K562 (cell line): ENCODE results near the gene CNTNAP4. TPM values are rescaled to one million over a fixed set of nuclear protein-coding genes. Genes with fewer than 3 reads are reported as not detected.

Experiments
- ATAC-seq: fragments of 200-7000 bp; cut with Tn5 transposase; 3 replicates; pipeline ENCODE4 v1.9.1; 2020; ENCODE audit warnings: moderate library complexity
- BruUV-seq: library from RNA; stranded (reverse); fragments of 400-500 nt; replicated peaks from 2 replicates; lab custom pipeline; 2021; lab: Mats Ljungman, UMichigan
- CTCF ChIA-PET: fragments of 300-600 bp; formaldehyde crosslinking; extraction: SDS; loops from one replicate; lab custom pipeline; 2021; ENCODE audit warnings: low intra/inter-chr PET ratio; lab: Yijun Ruan, JAX
- POLR2A ChIA-PET: fragments of 300-600, 350-650 bp; sonication (Branson Sonifier 250); formaldehyde crosslinking; extraction: SDS; loops from one replicate; lab custom pipeline; 2021; ENCODE audit warnings: antibody characterized with exemption, inconsistent platforms; lab: Yijun Ruan, JAX
- DNase-seq, 4 experiments: peaks; one replicate each; pipeline versions ENCODE4 v3.0.0 to v3.0.0-alpha.2; 2011 to 2018; ENCODE audit warnings: low spot score in 3 of 4, mixed read lengths in 3 of 4; ENCODE audit errors: extremely low read depth in 1 of 4
- FAIRE-seq: peaks from 2 replicates; lab custom pipeline; 2011; peaks lifted over from hg19 to GRCh38; lab: Jason Lieb, UNC
- H2AFZ ChIP-seq: 2 replicates; pipeline ENCODE4 v1.6.0; 2011; ENCODE audit warnings: low read depth, low read length, control low read depth, inconsistent platforms
- H3K27ac ChIP-seq: fragments of 200-600 bp; 3 replicates; pipeline ENCODE4 v1.8.0; 2011; ENCODE audit warnings: low read depth, mild to moderate bottlenecking, control low read depth, inconsistent platforms, low read length, moderate library complexity, mixed read lengths; ENCODE audit errors: extremely low read depth
- H3K27me3 ChIP-seq, 2 experiments: fragments of 300-600 bp in 1 of 2; 2 replicates in 1 of 2; 3 replicates in 1 of 2; pipeline versions ENCODE4 v1.6.0 to v1.8.0; 2011; ENCODE audit warnings: inconsistent platforms in 2 of 2, low read length in 2 of 2, mild to moderate bottlenecking in 1 of 2, mixed read lengths in 1 of 2, moderate library complexity in 1 of 2; ENCODE audit not compliant: control insufficient read depth in 2 of 2, insufficient read depth in 2 of 2
- H3K36me3 ChIP-seq: fragments of 300-600 bp; 3 replicates; pipeline ENCODE4 v1.8.0; 2011; ENCODE audit warnings: mild to moderate bottlenecking, low read length, inconsistent platforms; ENCODE audit not compliant: control insufficient read depth, insufficient read depth
- H3K4me1 ChIP-seq, 2 experiments: fragments of 200-600 bp in 1 of 2; replicated peaks in 1 of 2; 2 replicates in 1 of 2; 3 replicates in 1 of 2; pipeline versions ENCODE4 v1.5.1 to v1.8.0; 2011; ENCODE audit warnings: inconsistent platforms in 2 of 2, low read length in 2 of 2, mild to moderate bottlenecking in 1 of 2, mixed read lengths in 1 of 2, moderate library complexity in 1 of 2; ENCODE audit not compliant: control insufficient read depth in 2 of 2, insufficient read depth in 2 of 2
- H3K4me2 ChIP-seq: 2 replicates; pipeline ENCODE4 v1.6.1; 2011; ENCODE audit warnings: low read length, control low read depth, inconsistent platforms, mixed read lengths; ENCODE audit not compliant: insufficient read depth
- H3K4me3 ChIP-seq: fragments of 200-600 bp; sonication (generic), shearing (Covaris generic); 2 replicates; pipeline ENCODE4 v1.5.1; 2016; ENCODE audit warnings: control low read depth, inconsistent platforms
- H3K79me2 ChIP-seq: fragments of 200-600 bp; 3 replicates; pipeline ENCODE4 v1.8.0; 2011; ENCODE audit warnings: low read length, inconsistent platforms; ENCODE audit not compliant: control insufficient read depth, insufficient read depth
- H3K9ac ChIP-seq, 2 experiments: 2 replicates each; pipeline versions ENCODE4 v1.6.0 to v1.6.1; 2011; ENCODE audit warnings: low read depth in 2 of 2, low read length in 2 of 2, control low read depth in 1 of 2, inconsistent platforms in 1 of 2, mild to moderate bottlenecking in 1 of 2, mixed read lengths in 1 of 2; ENCODE audit not compliant: insufficient read depth in 1 of 2
- H3K9me1 ChIP-seq: one replicate; pipeline ENCODE4 v1.6.0; 2011; ENCODE audit warnings: inconsistent platforms, mild to moderate bottlenecking, low read length, moderate library complexity; ENCODE audit not compliant: control insufficient read depth, insufficient read depth
- H3K9me3 ChIP-seq: replicated peaks from 2 replicates; pipeline ENCODE4 v1.5.1; 2011; ENCODE audit warnings: low read depth, low read length, inconsistent platforms; ENCODE audit not compliant: control insufficient read depth, insufficient read depth
- H4K20me1 ChIP-seq: replicated peaks from 2 replicates; pipeline ENCODE4 v1.6.1; 2011; ENCODE audit warnings: low read length, inconsistent platforms, mixed read lengths; ENCODE audit not compliant: control insufficient read depth, insufficient read depth
- BDP1 ChIP-seq: IDR thresholded peaks from 3 replicates; pipeline ENCODE4 v1.6.1; 2011; ENCODE audit not compliant: insufficient read length, insufficient read depth
- C11orf30 ChIP-seq: fragments of 450-650 bp; IDR thresholded peaks from 2 replicates; pipeline ENCODE4 v1.6.1; 2016; ENCODE audit warnings: low read depth, mild to moderate bottlenecking
- HMGN3 ChIP-seq: IDR thresholded peaks from 2 replicates; pipeline ENCODE4 v1.6.1; 2011; ENCODE audit warnings: borderline replicate concordance, low read depth, mild to moderate bottlenecking, mixed read lengths, low read length; ENCODE audit not compliant: insufficient read length; ENCODE audit errors: extremely low read depth
- HMGXB4 ChIP-seq: sonication (generic); formaldehyde crosslinking; IDR thresholded peaks from 2 replicates; pipeline ENCODE4 v1.8.1; 2023; ENCODE audit warnings: mild to moderate bottlenecking, missing genetic modification reagents
- PHTF2 ChIP-seq: fragments of 250-450 bp; sonication (Bioruptor Pico); IDR thresholded peaks from 2 replicates; pipeline ENCODE4 v1.5.0; 2021; ENCODE audit warnings: mild to moderate bottlenecking
- USF2 ChIP-seq: sonication (generic); formaldehyde crosslinking; IDR thresholded peaks from 2 replicates; pipeline ENCODE4 v1.5.0; 2020; ENCODE audit warnings: missing genetic modification reagents
- ZNF134 ChIP-seq: fragments of 250-450 bp; sonication (Bioruptor Pico); conservative IDR thresholded peaks from 2 replicates; pipeline ENCODE4 v1.4.0; 2020
- ZNF253 ChIP-seq: fragments of 250-450 bp; sonication (Bioruptor Pico); conservative IDR thresholded peaks from 2 replicates; pipeline ENCODE4 v1.6.1; 2021; ENCODE audit warnings: mild to moderate bottlenecking
- ZSCAN32 ChIP-seq: fragments of 450-650 bp; formaldehyde crosslinking; IDR thresholded peaks from 2 replicates; pipeline ENCODE4 v1.4.0; 2020; ENCODE audit warnings: mild to moderate bottlenecking, moderate library complexity
- WGBS: fragments of 100-300 bp; shearing (Covaris generic); methylation state at CpG from one replicate; pipeline ENCODE4 v1.1.6; 2016; ENCODE audit warnings: low coverage, mixed read lengths; ENCODE audit not compliant: insufficient coverage; ENCODE audit errors: missing lambda C conversion rate; 5-methylcytosine and 5-hydroxymethylcytosine counted together
- in situ Hi-C: fragments of 300-500 bp; cut with MboI; formaldehyde crosslinking; loops from 4 replicates; pipeline ENCODE4 v1.15.0; 2018; ENCODE audit warnings: inconsistent platforms, mixed read lengths
- intact Hi-C: fragments of 100-400 bp; cut with micrococcal nuclease; formaldehyde crosslinking; loops from 2 replicates; pipeline ENCODE4 v1.14.2; 2022
- polyA plus RNA-seq, 8 experiments: library from polyadenylated mRNA; depleted of rRNA in 4 of 8; stranded (reverse) in 5 of 8; unstranded in 3 of 8; fragments of >200 nt; fragmentation: Nextera tagmentation in 2 of 8; fragmentation: Illumina TruSeq in 1 of 8; extraction: Ambion mirVana in 2 of 8; extraction: Trizol in 1 of 8; gene quantifications; 2 replicates each; pipeline versions ENCODE4 v1.2.1 to v1.2.3, GENCODE V29; 2011 to 2014; ENCODE audit warnings: inconsistent platforms in 1 of 8, missing spikeins in 1 of 8
- total RNA-seq, 7 experiments: library from RNA; depleted of rRNA in 6 of 7; stranded (reverse); fragments of >200 nt in 6 of 7; fragmentation: Illumina TruSeq in 2 of 7; extraction: Trizol in 2 of 7; gene quantifications; 2 replicates each; pipeline versions ENCODE4 v1.2.1 to v1.2.3, GENCODE V29; 2011 to 2021; ENCODE audit warnings: low replicate concordance in 1 of 7
- TF ChIP-seq, protein P1 (sequence below): IDR thresholded peaks from 2 replicates; pipeline ENCODE4 v1.6.1; 2011; ENCODE audit warnings: borderline replicate concordance, low read depth, mild to moderate bottlenecking, moderate library complexity, low read length; ENCODE audit not compliant: insufficient read depth, poor library complexity, severe bottlenecking

The CNTNAP4 gene
- total and polyA plus RNA-seq, 9 of the 15 experiments (the other 6 are each of a cell fraction or from before 2014, with no cell fraction given): not detected

DNA sequence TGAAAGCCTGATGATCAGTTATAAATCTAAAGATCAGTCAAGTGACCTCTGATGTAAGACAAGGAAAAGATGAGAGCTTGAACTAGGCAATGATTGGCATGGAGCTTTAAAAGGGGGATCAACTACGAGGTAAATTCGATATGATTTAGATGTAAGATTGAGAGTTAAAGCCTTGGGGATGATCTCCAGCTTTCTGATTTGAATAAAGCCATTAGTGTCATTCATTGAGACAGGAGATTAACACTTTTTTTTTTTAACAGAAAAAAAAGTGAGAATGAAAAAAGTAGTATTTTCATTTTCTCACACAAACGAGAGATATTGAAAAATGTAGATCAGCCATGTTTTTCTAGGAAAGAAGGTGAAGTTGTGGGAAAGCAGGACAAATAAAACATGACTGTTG is 225.4 kb downstream of the CNTNAP4 start:
- no peaks in the 10 kb centered on the region for H4K20me1 ChIP-seq
- no peak overlapping the region for H3K4me2 ChIP-seq
- no peaks in the 10 kb centered on the region for H3K4me1 ChIP-seq
- ATAC-seq (no peak), DNase-seq (no peak), FAIRE-seq (no peak)
- intact Hi-C loops: no loop called here
- no peaks in the 10 kb centered on the region for H3K79me2 ChIP-seq
- BruUV-seq: no TSS peak
- WGBS: 0% methylated on average over 3 of the region's 3 CpGs
- no peaks in the 10 kb centered on the region for H3K9me1 ChIP-seq
- in situ Hi-C loops: no loop called here
- H3K9me3 ChIP-seq: no peaks in the 10 kb centered on the region
- ChIA-PET CTCF (no interaction called here), POLR2A (no interaction called here)
- H2AFZ ChIP-seq: no peak overlapping the region
- H3K4me3 ChIP-seq: no peak overlapping the region
- no peak overlapping the region for H3K9ac ChIP-seq
- no peak overlapping the region for H3K27ac ChIP-seq
- H3K27me3 ChIP-seq: no peaks in the 10 kb centered on the region; a peak in 1 of 5 replicates
- no peak for TF ChIP-seq C11orf30
- TF ChIP-seq ZNF134: no peak
- H3K36me3 ChIP-seq: no peaks in the 10 kb centered on the region

GRCh38 chr16:76503091-76503490 is 225.9 kb downstream of the CNTNAP4 start:
- BruUV-seq: no TSS peak
- Histone ChIP-seq H3K4me3 (no peak overlapping the region), H4K20me1 (no peaks in the 10 kb centered on the region), H3K79me2 (no peaks in the 10 kb centered on the region), H3K9ac (no peak overlapping the region), H3K27me3 (no peaks in the 10 kb centered on the region; a peak in 1 of 5 replicates), H3K27ac (no peak overlapping the region), H3K4me1 (no peaks in the 10 kb centered on the region), H3K4me2 (no peak overlapping the region), H3K36me3 (no peaks in the 10 kb centered on the region), H3K9me1 (no peaks in the 10 kb centered on the region), H3K9me3 (no peaks in the 10 kb centered on the region), H2AFZ (no peak overlapping the region)
- ChIA-PET CTCF (no interaction called here), POLR2A (no interaction called here)
- in situ Hi-C loops: no loop called here
- ATAC-seq (no peak), FAIRE-seq (no peak), DNase-seq (no peak)
- intact Hi-C loops: no loop called here
- TF ChIP-seq, protein P1, sequence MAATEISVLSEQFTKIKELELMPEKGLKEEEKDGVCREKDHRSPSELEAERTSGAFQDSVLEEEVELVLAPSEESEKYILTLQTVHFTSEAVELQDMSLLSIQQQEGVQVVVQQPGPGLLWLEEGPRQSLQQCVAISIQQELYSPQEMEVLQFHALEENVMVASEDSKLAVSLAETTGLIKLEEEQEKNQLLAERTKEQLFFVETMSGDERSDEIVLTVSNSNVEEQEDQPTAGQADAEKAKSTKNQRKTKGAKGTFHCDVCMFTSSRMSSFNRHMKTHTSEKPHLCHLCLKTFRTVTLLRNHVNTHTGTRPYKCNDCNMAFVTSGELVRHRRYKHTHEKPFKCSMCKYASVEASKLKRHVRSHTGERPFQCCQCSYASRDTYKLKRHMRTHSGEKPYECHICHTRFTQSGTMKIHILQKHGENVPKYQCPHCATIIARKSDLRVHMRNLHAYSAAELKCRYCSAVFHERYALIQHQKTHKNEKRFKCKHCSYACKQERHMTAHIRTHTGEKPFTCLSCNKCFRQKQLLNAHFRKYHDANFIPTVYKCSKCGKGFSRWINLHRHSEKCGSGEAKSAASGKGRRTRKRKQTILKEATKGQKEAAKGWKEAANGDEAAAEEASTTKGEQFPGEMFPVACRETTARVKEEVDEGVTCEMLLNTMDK: no peak
- TF ChIP-seq HMGN3 (no peak), HMGXB4 (CRISPR knock-in tag) (no peak), ZNF253 (no peak), ZSCAN32 (CRISPR knock-in tag) (no peak), USF2 (CRISPR knock-in tag) (no peak), BDP1 (no peak), PHTF2 (no peak)
